HEK293T (cell line): Measurements from ENCODE around the gene ARMC3.

Source experiments
- CTCF ChIA-PET: fragments of 350-600 bp; formaldehyde crosslinking; extraction: SDS; loops from one replicate; lab custom pipeline; 2021; ENCODE audit warnings: antibody characterized with exemption, inconsistent platforms; lab: Yijun Ruan, JAX
- POLR2A ChIA-PET: fragments of 350-600 bp; formaldehyde crosslinking; extraction: SDS; loops from one replicate; lab custom pipeline; 2020; ENCODE audit warnings: antibody characterized with exemption, inconsistent platforms; lab: Yijun Ruan, JAX
- DNase-seq: peaks from one replicate; pipeline ENCODE4 v3.0.0; 2012; ENCODE audit warnings: mixed read lengths; ENCODE audit errors: extremely low spot score
- ARNT ChIP-seq: fragments of 450-650 bp; IDR thresholded peaks from 2 replicates; pipeline ENCODE4 v1.6.1; 2017; ENCODE audit warnings: mild to moderate bottlenecking
- BHLHE40 ChIP-seq: fragments of 450-650 bp; IDR thresholded peaks from 2 replicates; pipeline ENCODE4 v1.6.1; 2016; ENCODE audit warnings: mild to moderate bottlenecking, moderate library complexity, borderline replicate concordance
- CTBP1 ChIP-seq: fragments of 450-650 bp; IDR thresholded peaks from 2 replicates; pipeline ENCODE4 v1.6.1; 2016; ENCODE audit warnings: borderline replicate concordance
- ELF4 ChIP-seq: fragments of 450-650 bp; IDR thresholded peaks from 2 replicates; pipeline ENCODE4 v1.6.1; 2017; ENCODE audit warnings: antibody characterized with exemption
- FOXA1 ChIP-seq: fragments of 450-650 bp; IDR thresholded peaks from 2 replicates; pipeline ENCODE4 v1.6.1; 2016; ENCODE audit warnings: mild to moderate bottlenecking
- FOXK2 ChIP-seq: fragments of 450-650 bp; IDR thresholded peaks from 2 replicates; pipeline ENCODE4 v1.6.1; 2016; ENCODE audit warnings: mild to moderate bottlenecking
- FOXM1 ChIP-seq: fragments of 450-650 bp; IDR thresholded peaks from 2 replicates; pipeline ENCODE4 v1.6.1; 2017; ENCODE audit warnings: mild to moderate bottlenecking, borderline replicate concordance
- HDGF ChIP-seq: fragments of 450-650 bp; IDR thresholded peaks from 2 replicates; pipeline ENCODE4 v1.6.1; 2017; ENCODE audit warnings: antibody characterized with exemption, borderline replicate concordance
- L3MBTL2 ChIP-seq: fragments of 450-650 bp; conservative IDR thresholded peaks from 2 replicates; pipeline ENCODE4 v1.6.1; 2016; ENCODE audit warnings: mild to moderate bottlenecking
- LEF1 ChIP-seq: fragments of 450-650 bp; IDR thresholded peaks from 2 replicates; pipeline ENCODE4 v1.6.1; 2017; ENCODE audit warnings: mild to moderate bottlenecking, borderline replicate concordance
- NFRKB ChIP-seq: fragments of 450-650 bp; IDR thresholded peaks from 2 replicates; pipeline ENCODE4 v1.6.1; 2016; ENCODE audit warnings: mild to moderate bottlenecking, moderate library complexity
- SP1 ChIP-seq: fragments of 450-650 bp; IDR thresholded peaks from 2 replicates; pipeline ENCODE4 v1.6.1; 2017
- SUZ12 ChIP-seq: fragments of 450-650 bp; IDR thresholded peaks from 2 replicates; pipeline ENCODE4 v1.6.1; 2016; ENCODE audit warnings: mild to moderate bottlenecking
- TARDBP ChIP-seq: fragments of 450-650 bp; IDR thresholded peaks from 2 replicates; pipeline ENCODE4 v1.6.1; 2016
- ZNF384 ChIP-seq: fragments of 450-650 bp; IDR thresholded peaks from 2 replicates; pipeline ENCODE4 v1.6.1; 2016
- TF ChIP-seq, protein P1 (sequence below): fragments of 450-650 bp; IDR thresholded peaks from 2 replicates; pipeline ENCODE4 v1.6.1; 2016

ARMC3 gene

DNA sequence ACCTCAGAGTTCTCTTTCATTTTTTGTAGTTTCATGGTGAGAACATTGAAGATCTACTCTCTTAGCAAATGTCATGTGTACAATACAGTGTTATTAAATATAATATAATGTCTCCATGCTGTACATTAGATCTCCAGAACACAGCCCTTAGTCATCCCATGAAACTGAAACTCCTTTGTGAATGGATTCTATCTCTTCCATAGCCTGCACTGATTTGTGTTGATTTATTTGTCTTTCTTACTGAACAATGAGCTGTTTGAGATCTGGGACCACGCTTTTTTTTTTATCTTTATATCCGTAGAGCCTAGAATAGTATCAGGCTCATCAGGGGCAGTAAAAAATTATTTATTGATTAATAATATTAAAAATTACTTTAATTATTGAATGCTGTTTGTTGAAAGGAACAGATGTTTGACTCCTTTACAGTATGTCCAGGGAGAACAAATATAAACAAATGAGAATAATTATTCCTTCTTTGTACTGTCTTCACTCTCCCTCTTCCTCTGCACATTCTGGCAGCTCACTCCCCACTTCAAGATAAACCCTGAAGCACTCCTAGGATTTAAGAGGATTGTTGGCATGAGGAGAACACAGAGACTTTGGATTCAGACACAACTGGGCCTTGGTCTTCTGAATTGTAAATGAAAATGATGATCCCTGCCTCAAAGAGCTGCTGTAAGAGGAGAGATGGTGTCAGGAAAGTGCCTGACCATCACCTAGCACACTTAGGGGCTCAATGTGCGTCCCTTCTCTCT lies 85.9 kb downstream of the ARMC3 start:
- no peak for DNase-seq
- CTCF ChIA-PET, result interaction anchor here (0.6 kb wide), 1 partner anchor 24 kb away, joined by 3 read pairs; no protein-coding TSS in a partner anchor
- TF ChIP-seq NFRKB (no peak), FOXK2 (no peak), SP1 (no peak), ARNT (no peak), CTBP1 (no peak), FOXM1 (no peak), L3MBTL2 (no peak), ELF4 (no peak), ZNF384 (no peak), LEF1 (no peak)
- POLR2A ChIA-PET, result no interaction called here

DNA sequence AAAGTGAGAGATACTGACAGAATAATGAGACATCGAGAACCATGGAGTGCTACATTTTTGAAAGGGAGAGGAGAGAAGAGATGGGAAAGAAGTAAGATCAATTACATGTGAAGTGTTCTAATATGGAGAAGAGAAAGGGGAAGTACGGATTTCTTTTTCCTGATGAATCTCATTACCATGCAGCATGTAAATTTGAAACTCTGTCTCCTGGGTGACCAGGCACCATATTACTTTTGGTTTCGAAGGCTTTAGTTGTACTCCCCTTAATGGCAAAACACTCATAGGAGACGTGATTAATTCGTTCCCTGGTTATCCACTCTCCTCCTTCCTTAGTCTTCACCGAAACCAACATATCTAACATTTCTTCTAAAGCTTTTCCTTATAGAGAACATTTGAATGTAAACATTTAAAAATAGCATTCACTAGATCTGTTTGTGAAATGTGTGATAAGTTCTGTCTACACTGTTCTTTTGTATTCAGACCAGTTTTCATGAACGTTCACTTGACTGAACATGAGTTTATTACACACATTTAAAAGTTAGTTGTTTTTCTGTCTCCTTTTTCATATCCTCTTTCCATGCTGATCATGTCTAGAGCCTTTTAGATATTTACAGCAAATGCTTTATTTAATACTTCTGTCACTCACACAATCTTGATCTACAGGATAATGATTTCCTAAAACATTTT lies 87.3 kb downstream of the ARMC3 start:
- ChIA-PET CTCF (no interaction called here), POLR2A (no interaction called here)
- no peak for DNase-seq
- TF ChIP-seq L3MBTL2, result no peak
- TF ChIP-seq ELF4, result no peak
- TF ChIP-seq LEF1, result no peak
- no peak for TF ChIP-seq HDGF
- TF ChIP-seq FOXA1, result no peak
- no peak for TF ChIP-seq BHLHE40
- TF ChIP-seq FOXK2, result no peak
- no peak for TF ChIP-seq ARNT
- no peak for TF ChIP-seq TARDBP
- TF ChIP-seq SP1, result no peak
- no peak for TF ChIP-seq ZNF384
- TF ChIP-seq, protein P1, sequence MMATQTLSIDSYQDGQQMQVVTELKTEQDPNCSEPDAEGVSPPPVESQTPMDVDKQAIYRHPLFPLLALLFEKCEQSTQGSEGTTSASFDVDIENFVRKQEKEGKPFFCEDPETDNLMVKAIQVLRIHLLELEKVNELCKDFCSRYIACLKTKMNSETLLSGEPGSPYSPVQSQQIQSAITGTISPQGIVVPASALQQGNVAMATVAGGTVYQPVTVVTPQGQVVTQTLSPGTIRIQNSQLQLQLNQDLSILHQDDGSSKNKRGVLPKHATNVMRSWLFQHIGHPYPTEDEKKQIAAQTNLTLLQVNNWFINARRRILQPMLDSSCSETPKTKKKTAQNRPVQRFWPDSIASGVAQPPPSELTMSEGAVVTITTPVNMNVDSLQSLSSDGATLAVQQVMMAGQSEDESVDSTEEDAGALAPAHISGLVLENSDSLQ, result no peak
- TF ChIP-seq SUZ12, result no peak
- no peak for TF ChIP-seq FOXM1
- TF ChIP-seq NFRKB, result no peak
- no peak for TF ChIP-seq CTBP1

DNA sequence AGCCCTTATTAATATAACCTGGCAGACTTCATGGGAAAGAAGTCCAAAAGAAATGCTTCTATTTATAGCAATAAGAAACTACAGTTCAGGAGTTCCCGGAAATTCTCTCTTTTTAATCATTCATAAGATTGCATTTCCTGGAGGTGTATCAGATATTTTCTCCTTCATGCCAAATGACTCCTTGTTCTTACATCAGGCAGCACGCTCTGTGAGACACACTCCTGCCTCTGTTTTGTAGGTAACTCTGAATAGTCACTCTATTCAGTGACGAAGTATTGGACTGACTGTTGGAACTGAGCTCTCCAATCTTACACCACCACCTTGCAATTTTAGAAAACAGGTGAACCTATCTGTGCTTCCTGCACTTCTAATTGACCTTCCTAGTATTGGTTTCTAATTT lies 88.8 kb downstream of the ARMC3 start:
- no peak for TF ChIP-seq CTBP1
- TF ChIP-seq NFRKB, result no peak
- no peak for TF ChIP-seq SP1
- no peak for TF ChIP-seq LEF1
- no peak for TF ChIP-seq TARDBP
- no peak for TF ChIP-seq FOXA1
- TF ChIP-seq ELF4, result no peak
- TF ChIP-seq ARNT, result no peak
- no peak for TF ChIP-seq ZNF384
- no peak for TF ChIP-seq HDGF
- TF ChIP-seq, protein P1, result no peak
- no peak for TF ChIP-seq SUZ12
- TF ChIP-seq BHLHE40, result no peak
- TF ChIP-seq L3MBTL2, result no peak
- TF ChIP-seq FOXM1, result no peak
- no peak for TF ChIP-seq FOXK2
- ChIA-PET CTCF (no interaction called here), POLR2A (no interaction called here)
- DNase-seq, result no peak

DNA sequence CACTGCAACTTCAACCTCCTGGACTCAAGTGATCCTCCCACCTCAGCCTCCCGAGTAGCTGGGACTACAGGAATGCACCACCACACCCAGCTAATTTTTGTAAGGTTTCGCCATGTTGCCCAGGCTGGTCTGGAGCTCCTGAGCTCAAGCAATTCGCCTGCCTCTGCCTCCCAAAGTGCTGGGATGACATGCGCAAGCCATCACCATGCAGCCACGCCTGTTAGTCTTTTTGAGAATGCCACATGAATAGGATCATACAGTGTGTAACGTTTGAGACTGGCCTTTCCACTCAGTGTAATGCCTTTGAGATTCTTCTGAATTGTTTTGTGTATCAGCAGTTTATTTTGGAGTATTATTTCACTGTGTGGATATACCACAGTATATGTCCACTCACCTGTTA lies 91.8 kb downstream of the ARMC3 start:
- POLR2A ChIA-PET, result no interaction called here
- TF ChIP-seq ELF4 (no peak), BHLHE40 (no peak), L3MBTL2 (no peak), CTBP1 (no peak), LEF1 (no peak), SP1 (no peak), SUZ12 (no peak), ARNT (no peak), ZNF384 (no peak)
- TF ChIP-seq, protein P1, result no peak
- CTCF ChIA-PET, result no interaction called here

DNA sequence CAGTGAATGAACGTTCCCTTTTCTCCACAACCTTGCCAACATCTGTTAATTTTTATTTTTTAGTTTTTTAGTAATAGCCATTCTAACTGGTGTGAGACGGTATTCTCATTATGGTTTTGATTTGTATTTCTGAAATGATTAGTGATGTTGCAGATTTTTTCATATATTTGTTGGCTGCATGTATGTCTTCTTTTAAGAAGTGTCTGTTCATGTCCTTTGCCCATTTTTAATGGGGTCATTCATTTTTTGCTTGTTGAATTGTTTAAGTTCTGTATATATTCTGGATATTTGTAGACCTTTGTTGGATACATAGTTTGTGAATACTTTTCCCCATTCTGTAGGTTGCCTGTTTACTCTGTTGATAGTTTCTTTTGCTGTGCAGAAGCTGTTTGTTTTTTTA lies 93.6 kb downstream of the ARMC3 start:
- POLR2A ChIA-PET, result no interaction called here

More for the DNA sequence above, 91.8 kb downstream of the ARMC3 start:
- DNase-seq, result no peak

DNA sequence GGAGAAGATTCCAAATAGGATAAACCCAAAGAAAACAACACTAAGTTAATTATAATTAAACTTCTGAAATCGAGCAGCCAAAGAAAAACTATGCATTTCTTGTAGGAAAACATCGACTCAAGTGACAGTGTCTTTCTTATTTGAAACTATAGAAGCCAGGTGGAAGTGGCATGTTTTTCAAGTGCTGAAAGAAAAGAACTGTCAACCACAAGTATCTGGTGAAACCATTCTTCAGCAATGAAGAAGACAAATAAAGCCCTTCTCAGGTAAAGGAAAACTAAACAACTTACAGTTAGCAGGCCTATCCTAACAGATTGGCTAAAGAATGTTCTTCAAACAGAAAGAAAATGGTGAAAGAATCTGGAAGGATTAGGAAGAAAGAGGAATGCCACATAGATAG lies 96.1 kb downstream of the ARMC3 start:
- ChIA-PET POLR2A (no interaction called here), CTCF (no interaction called here)
- TF ChIP-seq ZNF384 (no peak), SUZ12 (no peak), FOXA1 (no peak), BHLHE40 (no peak)
- DNase-seq, result no peak

More for the DNA sequence above, 93.6 kb downstream of the ARMC3 start:
- no peak for TF ChIP-seq ELF4
- TF ChIP-seq SP1, result no peak
- DNase-seq, result no peak
- CTCF ChIA-PET, result no interaction called here
